Spleen (tissue), 11 donors: ENCODE data around the gene SLC30A3. TPM values are rescaled to one million over a fixed set of nuclear protein-coding genes. Genes with fewer than 3 reads are reported as not detected.
"Not testable (repeated sequence)": the region's sequence is repeated elsewhere in the genome, so short reads cannot be mapped to it uniquely, and the experiment has no call there.

Experiments
- DNase-seq: peaks from one replicate; pipeline ENCODE4 v3.0.0-alpha.2; 2020
- H3K27ac ChIP-seq, 8 donors: fragments of 200-600 bp; sonication (generic) in 7 of 8; 1 replicate in 4 of 8; 2 replicates in 4 of 8; pipeline versions ENCODE4 v1.5.0 to v1.8.0; 2016 to 2021; ENCODE audit warnings: inconsistent platforms in 4 of 8, mild to moderate bottlenecking in 4 of 8, moderate library complexity in 1 of 8
- H3K27me3 ChIP-seq, 7 donors: fragments of 200-600 bp; sonication (generic) in 6 of 7; replicated peaks in 1 of 7; 1 replicate in 4 of 7; 2 replicates in 3 of 7; pipeline versions ENCODE4 v1.5.0 to v1.8.0; 2016 to 2021; ENCODE audit warnings: inconsistent platforms in 3 of 7, mild to moderate bottlenecking in 1 of 7
- H3K36me3 ChIP-seq, 6 donors: fragments of 200-600 bp; sonication (generic) in 5 of 6; 1 replicate in 4 of 6; 2 replicates in 2 of 6; pipeline versions ENCODE4 v1.5.0 to v1.8.0; 2016 to 2021; ENCODE audit warnings: inconsistent platforms in 2 of 6
- H3K4me1 ChIP-seq, 6 donors: fragments of 200-600 bp; sonication (generic) in 5 of 6; 1 replicate in 3 of 6; 2 replicates in 3 of 6; pipeline versions ENCODE4 v1.5.0 to v1.8.0; 2016 to 2021; ENCODE audit warnings: inconsistent platforms in 3 of 6
- H3K4me3 ChIP-seq, 8 donors: fragments of 200-600 bp; sonication (generic) in 7 of 8; 1 replicate in 4 of 8; 2 replicates in 4 of 8; pipeline versions ENCODE4 v1.5.0 to v1.8.0; 2016 to 2021; ENCODE audit warnings: inconsistent platforms in 4 of 8, mild to moderate bottlenecking in 4 of 8, moderate library complexity in 2 of 8
- H3K9me3 ChIP-seq, 8 donors: fragments of 200-600 bp; sonication (generic) in 7 of 8; 1 replicate in 4 of 8; 2 replicates in 4 of 8; pipeline versions ENCODE4 v1.5.0 to v1.8.0; 2016 to 2021; ENCODE audit warnings: inconsistent platforms in 4 of 8
- POLR2A ChIP-seq, 3 donors: fragments of 450-650 bp; IDR thresholded peaks; one replicate each; pipeline ENCODE4 v1.5.1; 2017; ENCODE audit warnings: antibody characterized with exemption in 3 of 3, mild to moderate bottlenecking in 1 of 3
- POLR2AphosphoS5 ChIP-seq, 3 donors: sonication (generic); formaldehyde crosslinking; IDR thresholded peaks; one replicate each; pipeline ENCODE4 v1.5.1; 2017; ENCODE audit warnings: antibody characterized with exemption in 3 of 3
- WGBS, 5 donors: extraction: QIAGEN DNeasy Blood & Tissue Kit in 3 of 5; methylation state at CpG; one replicate each; pipeline versions ENCODE4 v1.1.5 to v1.1.7; 2013 to 2018; 5-methylcytosine and 5-hydroxymethylcytosine counted together
- intact Hi-C: fragments of 100-400 bp; cut with DNase I; formaldehyde crosslinking; loops from one replicate; pipeline ENCODE4 v1.15.0; 2023; ENCODE audit warnings: low total_unique reads
- polyA plus RNA-seq, 3 donors: library from polyadenylated mRNA; stranded (reverse); fragments of 200-250 nt; gene quantifications; one replicate each; pipeline ENCODE4 v1.2.1, GENCODE V29; 2013
- total RNA-seq, 7 donors: library from RNA; depleted of rRNA in 3 of 7; stranded (reverse); fragments of >200 nt in 3 of 7; fragmentation: NEBNext Ultra II Directional in 4 of 7; extraction: Animal tissue kit (Norgen Biotek cat#: 25700) in 4 of 7; gene quantifications; one replicate each; pipeline versions ENCODE4 v1.1.0 to v1.2.1, GENCODE V29; 2016 to 2021
- TF ChIP-seq, protein P1 (sequence below), 11 experiments: fragments of 200-600 bp in 7 of 11; fragments of 450-650 bp in 4 of 11; sonication (generic) in 4 of 11; IDR thresholded peaks in 8 of 11; conservative IDR thresholded peaks in 3 of 11; 1 replicate in 7 of 11; 2 replicates in 4 of 11; pipeline versions ENCODE4 v1.4.0 to v1.8.0; 2016 to 2021; ENCODE audit warnings: antibody characterized with exemption in 11 of 11, inconsistent platforms in 4 of 11, mild to moderate bottlenecking in 1 of 11
- donor health status: healthy with polysubstance abuse.
- donor health status: DM: no; HTN: no; CAD: no; lungs with moderate emphysema.
- donor health status: DM: no; HTN: no; CAD: no.
- donor health status: Bipolar disorder and iron deficiency.
- donor health status: healthy.
- donor health status: DM: no; HTN: no; CAD: no.
- donor health status: DM: yes; HTN: yes; CAD: no.

Gene SLC30A3
- total and polyA plus RNA-seq, 10 donors, result 0.05 to 0.34 (median 0.16) TPM; not detected in 5

DNA sequence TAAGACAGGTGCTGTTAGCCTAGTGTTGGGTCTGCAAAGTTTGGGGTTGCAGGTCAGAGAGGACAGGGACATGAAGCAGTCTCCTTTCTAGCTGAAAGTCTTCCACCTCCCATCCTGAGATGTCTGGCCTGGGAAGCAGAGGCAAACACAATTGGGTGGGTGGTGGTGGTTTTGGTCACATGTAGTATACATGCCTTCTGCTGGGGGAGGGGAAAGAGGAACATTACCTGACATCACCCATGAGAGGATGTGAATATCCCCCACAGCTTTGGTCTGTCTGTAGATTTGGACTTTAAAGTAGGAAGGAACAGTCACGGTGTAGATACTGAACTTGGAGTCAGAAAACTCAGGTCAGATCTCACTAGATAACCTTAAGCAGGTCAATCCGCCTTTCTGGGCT lies 7.8 kb upstream of the SLC30A3 start:
- no peak overlapping the region for H3K27ac ChIP-seq
- H3K4me3 ChIP-seq, result no peak overlapping the region
- TF ChIP-seq POLR2A (IDR thresholded peaks at IDR 0.05) (no peak), POLR2AphosphoS5 (IDR thresholded peaks at IDR 0.05) (no peak)
- TF ChIP-seq, protein P1, sequence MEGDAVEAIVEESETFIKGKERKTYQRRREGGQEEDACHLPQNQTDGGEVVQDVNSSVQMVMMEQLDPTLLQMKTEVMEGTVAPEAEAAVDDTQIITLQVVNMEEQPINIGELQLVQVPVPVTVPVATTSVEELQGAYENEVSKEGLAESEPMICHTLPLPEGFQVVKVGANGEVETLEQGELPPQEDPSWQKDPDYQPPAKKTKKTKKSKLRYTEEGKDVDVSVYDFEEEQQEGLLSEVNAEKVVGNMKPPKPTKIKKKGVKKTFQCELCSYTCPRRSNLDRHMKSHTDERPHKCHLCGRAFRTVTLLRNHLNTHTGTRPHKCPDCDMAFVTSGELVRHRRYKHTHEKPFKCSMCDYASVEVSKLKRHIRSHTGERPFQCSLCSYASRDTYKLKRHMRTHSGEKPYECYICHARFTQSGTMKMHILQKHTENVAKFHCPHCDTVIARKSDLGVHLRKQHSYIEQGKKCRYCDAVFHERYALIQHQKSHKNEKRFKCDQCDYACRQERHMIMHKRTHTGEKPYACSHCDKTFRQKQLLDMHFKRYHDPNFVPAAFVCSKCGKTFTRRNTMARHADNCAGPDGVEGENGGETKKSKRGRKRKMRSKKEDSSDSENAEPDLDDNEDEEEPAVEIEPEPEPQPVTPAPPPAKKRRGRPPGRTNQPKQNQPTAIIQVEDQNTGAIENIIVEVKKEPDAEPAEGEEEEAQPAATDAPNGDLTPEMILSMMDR (IDR thresholded peaks at IDR 0.05 in 8 of 11, conservative IDR thresholded peaks at IDR 0.05 in 3 of 11), result no peak
- no peaks in the 10 kb centered on the region for H3K36me3 ChIP-seq
- intact Hi-C loops, result loop anchor here (10.0 kb wide), 1 partner anchor 306 kb away; no protein-coding TSS in a partner anchor
- 52 to 64% (median 54%) methylated on average over 2 of the region's 2 CpGs for WGBS, 5 donors
- H3K9me3 ChIP-seq, result no peaks in the 10 kb centered on the region
- H3K27me3 ChIP-seq, result peaks cover 0 to 40% (median 3%) of the 10 kb centered on the region in 7 donors
- no peak for DNase-seq
- no peaks in the 10 kb centered on the region for H3K4me1 ChIP-seq

GRCh38 chr2:27270131-27270530 lies 7.3 kb upstream of the SLC30A3 start:
- intact Hi-C loops, result loop anchor here (10.0 kb wide), 1 partner anchor 305 kb away; no protein-coding TSS in a partner anchor
- H3K4me1 ChIP-seq, result peaks cover 2 to 4% (median 3%) of the 10 kb centered on the region in 6 donors
- TF ChIP-seq, protein P1 (IDR thresholded peaks at IDR 0.05 in 8 of 11, conservative IDR thresholded peaks at IDR 0.05 in 3 of 11), result no peak
- TF ChIP-seq POLR2A (IDR thresholded peaks at IDR 0.05) (no peak), POLR2AphosphoS5 (IDR thresholded peaks at IDR 0.05) (no peak)
- 81 to 92% (median 85%) methylated on average over 3 of the region's 3 CpGs for WGBS, 5 donors
- no peak overlapping the region for H3K4me3 ChIP-seq
- no peaks in the 10 kb centered on the region for H3K9me3 ChIP-seq
- H3K27me3 ChIP-seq, result peaks cover 0 to 46% (median 9%) of the 10 kb centered on the region in 7 donors
- no peak for DNase-seq
- no peaks in the 10 kb centered on the region for H3K36me3 ChIP-seq
- H3K27ac ChIP-seq, result no peak overlapping the region

- H3K9me3 ChIP-seq, H3K36me3 ChIP-seq, intact Hi-C loops, H3K4me3 ChIP-seq, DNase-seq, H3K27ac ChIP-seq: not testable (repeated sequence)
- Histone ChIP-seq H3K4me1 (peaks cover 20 to 22% (median 21%) of the 10 kb centered on the region in 6 donors), H3K27me3 (peaks cover 0 to 64% (median 27%) of the 10 kb centered on the region in 7 donors)
- 87 to 95% (median 93%) methylated on average over 13 of the region's 13 CpGs for WGBS, 5 donors
Measured at GRCh38 chr2:27268296-27268695, 5.4 kb upstream of the SLC30A3 start.

GRCh38 chr2:27265536-27265870 lies 2.7 kb upstream of the SLC30A3 start:
- Histone ChIP-seq H3K9me3 (no peaks in the 10 kb centered on the region), H3K36me3 (no peaks in the 10 kb centered on the region), H3K27ac (no peak overlapping the region), H3K4me3 (peak overlapping the region in 1 of 8 donors; percentile 83), H3K27me3 (peaks cover 3 to 92% (median 50%) of the 10 kb centered on the region in 7 donors), H3K4me1 (peaks cover 28 to 43% (median 40%) of the 10 kb centered on the region in 6 donors)
- no peak for DNase-seq
- TF ChIP-seq POLR2AphosphoS5 (IDR thresholded peaks at IDR 0.05), result no peak
- intact Hi-C loops, result no loop called here

DNA sequence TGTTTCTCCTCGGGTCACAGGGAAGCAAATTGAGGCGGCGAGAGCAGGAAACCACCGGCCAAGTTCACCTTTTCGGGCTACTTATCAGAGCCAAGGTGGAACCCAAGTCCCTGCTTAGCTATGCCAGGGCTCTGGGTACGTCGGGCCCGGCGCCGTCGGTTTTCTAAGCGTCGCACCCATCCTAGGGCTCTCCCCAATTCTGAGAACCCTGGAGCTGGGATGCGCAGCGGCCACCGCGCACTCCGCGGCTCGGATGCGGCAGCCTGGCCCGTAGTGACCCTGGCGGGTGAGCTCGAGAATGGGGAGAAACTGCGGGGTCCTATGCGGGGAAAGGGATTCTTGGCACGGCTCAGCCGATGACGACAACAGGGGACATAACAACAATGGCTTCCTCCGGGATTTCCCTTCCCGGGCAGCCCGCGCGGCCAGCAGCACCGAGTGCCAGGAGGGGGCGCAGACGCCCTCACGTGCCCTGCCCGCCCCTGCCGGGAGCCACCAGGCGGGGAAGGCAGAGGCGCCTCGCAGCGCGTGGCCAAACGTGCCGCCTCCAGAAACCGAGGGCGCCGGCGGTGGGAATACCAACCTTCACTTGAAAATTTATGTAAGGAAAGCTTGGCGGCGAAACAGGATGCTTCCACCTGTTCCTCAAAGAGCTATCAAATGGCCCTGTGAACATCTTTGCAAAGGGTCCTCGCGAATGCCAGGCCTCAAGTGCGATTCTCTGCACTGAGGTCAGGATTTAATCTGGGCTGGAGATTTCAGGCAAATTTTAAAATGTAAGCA lies 2.1 kb upstream of the SLC30A3 start:
- WGBS, 5 donors, result 4 to 7% (median 5%) methylated on average over 34 to 56 of the region's 56 CpGs
- Histone ChIP-seq H3K27me3 (peaks cover 3 to 98% (median 51%) of the 10 kb centered on the region in 7 donors), H3K4me3 (peak overlapping the region; percentile 33 to 83 (median 46)), H3K4me1 (peaks cover 28 to 43% (median 40%) of the 10 kb centered on the region in 6 donors), H3K9me3 (no peaks in the 10 kb centered on the region), H3K27ac (no peak overlapping the region), H3K36me3 (no peaks in the 10 kb centered on the region)
- peak; percentile 86 for DNase-seq
- intact Hi-C loops, result no loop called here
- no peak for TF ChIP-seq POLR2A (IDR thresholded peaks at IDR 0.05)
- TF ChIP-seq POLR2AphosphoS5 (IDR thresholded peaks at IDR 0.05), result peak; percentile 19 to 70 (median 64)
- TF ChIP-seq, protein P1 (IDR thresholded peaks at IDR 0.05 in 8 of 11, conservative IDR thresholded peaks at IDR 0.05 in 3 of 11), result peak in 9 of 11 experiments; percentile 28 to 74 (median 65)
